T-helper 1 cell treated with Interleukin-12 subunit alpha and Interleukin-12 subunit beta and Interleukin-4 antibody, amounts not matched to agents 30 μg/mL and 1 μg/mL, for 36 hours (primary cell): Measurements from ENCODE around the gene MACROD1.

Experiments used
- H3K27ac Mint-ChIP-seq: one replicate; pipeline ENCODE4 v1.8.0; 2021; ENCODE audit warnings: mild to moderate bottlenecking, mixed read lengths
- H3K27me3 Mint-ChIP-seq: one replicate; pipeline ENCODE4 v1.8.0; 2021; ENCODE audit warnings: low read depth, mixed read lengths
- H3K36me3 Mint-ChIP-seq: one replicate; pipeline ENCODE4 v1.8.0; 2021; ENCODE audit warnings: low read depth, mixed read lengths
- H3K4me1 Mint-ChIP-seq: one replicate; pipeline ENCODE4 v1.8.0; 2021; ENCODE audit warnings: low read depth, mixed read lengths
- H3K4me3 Mint-ChIP-seq: one replicate; pipeline ENCODE4 v1.8.0; 2021; ENCODE audit warnings: mild to moderate bottlenecking, moderate library complexity, mixed read lengths
- H3K9me3 Mint-ChIP-seq: one replicate; pipeline ENCODE4 v1.8.0; 2021; ENCODE audit warnings: mixed read lengths

MACROD1 gene

DNA sequence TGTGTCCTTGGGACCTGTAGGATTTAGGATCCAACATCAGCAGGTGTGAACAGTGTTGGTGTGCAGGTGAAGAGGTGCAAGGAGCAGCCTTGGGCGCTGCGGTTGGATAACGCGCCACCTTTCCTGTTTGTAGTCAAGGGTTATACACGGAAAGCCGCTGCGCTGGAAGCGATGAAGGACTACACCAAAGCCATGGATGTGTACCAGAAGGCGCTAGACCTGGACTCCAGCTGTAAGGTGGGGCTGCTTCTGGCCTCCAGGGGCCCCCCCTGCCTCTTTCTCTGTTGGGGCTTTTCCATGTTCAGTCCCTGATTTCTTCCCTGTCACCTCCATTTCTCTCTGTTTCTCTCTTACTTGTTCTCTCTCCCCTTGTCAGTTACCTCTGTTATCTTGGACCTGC, 37.1 kb upstream of the MACROD1 start:
- no peaks in the 10 kb centered on the region for H3K9me3 Mint-ChIP-seq

GRCh38 chr11:64201543-64201942, 35.6 kb upstream of the MACROD1 start:
- Mint-ChIP-seq H3K36me3 (peaks cover 57% of the 10 kb centered on the region), H3K4me1 (peaks cover 20% of the 10 kb centered on the region), H3K9me3 (no peaks in the 10 kb centered on the region), H3K27ac (no peak overlapping the region), H3K27me3 (no peaks in the 10 kb centered on the region), H3K4me3 (no peak overlapping the region)

More for the DNA sequence above, 37.1 kb upstream of the MACROD1 start:
- Mint-ChIP-seq H3K27me3 (no peaks in the 10 kb centered on the region), H3K4me1 (peaks cover 22% of the 10 kb centered on the region), H3K4me3 (no peak overlapping the region), H3K36me3 (peaks cover 56% of the 10 kb centered on the region), H3K27ac (peak overlapping the region; percentile 3)

DNA sequence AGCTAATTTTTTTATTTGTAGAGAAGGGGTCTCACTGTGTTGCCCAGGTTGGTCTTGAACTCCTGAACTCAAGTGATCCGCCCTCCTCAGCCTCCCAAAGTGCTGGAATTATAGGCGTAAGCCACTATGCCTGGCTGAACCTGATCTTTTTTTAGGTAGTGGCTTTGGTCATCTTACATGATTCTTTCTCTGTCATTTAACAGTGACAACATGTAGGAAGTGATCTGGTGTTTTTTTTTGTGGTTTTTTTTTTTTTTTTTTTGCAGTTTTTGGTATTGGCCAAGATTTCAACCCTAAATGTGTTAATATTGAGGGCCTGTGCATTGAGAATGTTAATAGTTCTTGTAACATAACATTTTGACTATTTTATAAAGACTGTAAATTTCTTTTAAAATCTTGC, 32.6 kb upstream of the MACROD1 start:
- H3K27ac Mint-ChIP-seq = no peak overlapping the region

DNA sequence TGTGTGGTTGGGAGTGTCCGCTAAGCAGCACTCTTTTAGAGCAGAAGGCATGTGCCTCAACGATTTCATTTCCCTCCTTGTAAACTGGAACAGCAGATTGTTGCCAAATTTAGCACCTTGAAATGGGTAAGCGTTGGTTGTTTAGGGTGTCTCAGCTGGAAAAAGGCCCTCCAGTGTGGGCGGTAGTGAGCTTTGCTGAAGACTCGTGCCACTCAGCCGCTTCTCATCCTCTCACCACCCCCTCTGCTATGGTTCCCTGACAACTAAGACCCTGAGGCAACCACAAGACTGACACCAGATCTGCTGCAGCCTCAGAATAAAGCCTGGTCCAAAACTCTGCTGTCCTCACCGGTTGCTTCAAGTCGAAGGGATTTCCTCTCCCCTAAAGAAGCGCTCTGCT, 30.7 kb upstream of the MACROD1 start:
- no peaks in the 10 kb centered on the region for H3K9me3 Mint-ChIP-seq
- no peak overlapping the region for H3K27ac Mint-ChIP-seq
- peaks cover 47% of the 10 kb centered on the region for H3K36me3 Mint-ChIP-seq
- H3K4me1 Mint-ChIP-seq = peaks cover 5% of the 10 kb centered on the region
- H3K27me3 Mint-ChIP-seq = no peaks in the 10 kb centered on the region
- no peak overlapping the region for H3K4me3 Mint-ChIP-seq

More for the DNA sequence above, 32.6 kb upstream of the MACROD1 start:
- Mint-ChIP-seq H3K36me3 (peaks cover 58% of the 10 kb centered on the region), H3K9me3 (no peaks in the 10 kb centered on the region), H3K4me1 (peaks cover 5% of the 10 kb centered on the region), H3K4me3 (no peak overlapping the region), H3K27me3 (no peaks in the 10 kb centered on the region)

- no peaks in the 10 kb centered on the region for H3K9me3 Mint-ChIP-seq
- H3K4me1 Mint-ChIP-seq = peaks cover 17% of the 10 kb centered on the region
- peaks cover 38% of the 10 kb centered on the region for H3K36me3 Mint-ChIP-seq
- H3K4me3 Mint-ChIP-seq = no peak overlapping the region
- no peak overlapping the region for H3K27ac Mint-ChIP-seq
- H3K27me3 Mint-ChIP-seq = no peaks in the 10 kb centered on the region
Observed at GRCh38 chr11:64192434-64192833, 26.5 kb upstream of the MACROD1 start.

GRCh38 chr11:64186492-64187165, 20.7 kb upstream of the MACROD1 start:
- no peak overlapping the region for H3K4me3 Mint-ChIP-seq
- peaks cover 29% of the 10 kb centered on the region for H3K4me1 Mint-ChIP-seq
- no peaks in the 10 kb centered on the region for H3K9me3 Mint-ChIP-seq
- H3K36me3 Mint-ChIP-seq = peaks cover 16% of the 10 kb centered on the region
- H3K27ac Mint-ChIP-seq = no peak overlapping the region
- H3K27me3 Mint-ChIP-seq = no peaks in the 10 kb centered on the region

- Mint-ChIP-seq H3K27ac (peak within 1 kb of the TSS; percentile 99), H3K27me3 (no peaks in the 10 kb centered on the region), H3K36me3 (peaks cover 16% of the 10 kb centered on the region), H3K4me3 (peak within 1 kb of the TSS; percentile 99), H3K4me1 (peaks cover 34% of the 10 kb centered on the region), H3K9me3 (no peaks in the 10 kb centered on the region)
Observed at GRCh38 chr11:64185693-64186491, 20.0 kb upstream of the MACROD1 start, which contains the start of gene STIP1. TSS of gene STIP1 (plus strand) at chr11:64186171. CDS start at chr11:64186262, 91 bp downstream.

- Mint-ChIP-seq H3K4me3 (peak overlapping the region; percentile 99), H3K27ac (peak overlapping the region; percentile 99), H3K36me3 (peaks cover 13% of the 10 kb centered on the region), H3K4me1 (peaks cover 32% of the 10 kb centered on the region), H3K9me3 (no peaks in the 10 kb centered on the region), H3K27me3 (no peaks in the 10 kb centered on the region)
Observed at GRCh38 chr11:64185175-64185692, 19.3 kb upstream of the MACROD1 start.

- Mint-ChIP-seq H3K36me3 (peaks cover 13% of the 10 kb centered on the region), H3K4me1 (peaks cover 27% of the 10 kb centered on the region), H3K4me3 (peak overlapping the region; percentile 60), H3K9me3 (no peaks in the 10 kb centered on the region), H3K27me3 (no peaks in the 10 kb centered on the region), H3K27ac (no peak overlapping the region)
Observed at GRCh38 chr11:64183890-64184289, 18.0 kb upstream of the MACROD1 start.

- Mint-ChIP-seq H3K36me3 (peaks cover 10% of the 10 kb centered on the region), H3K4me1 (peaks cover 37% of the 10 kb centered on the region), H3K4me3 (no peak overlapping the region), H3K27me3 (no peaks in the 10 kb centered on the region), H3K27ac (peak overlapping the region; percentile 20), H3K9me3 (no peaks in the 10 kb centered on the region)
Observed at GRCh38 chr11:64181506-64182411, 15.8 kb upstream of the MACROD1 start.

GRCh38 chr11:64180891-64181290, 15.0 kb upstream of the MACROD1 start:
- Mint-ChIP-seq H3K4me3 (no peak overlapping the region), H3K4me1 (peaks cover 38% of the 10 kb centered on the region), H3K27ac (no peak overlapping the region), H3K36me3 (peaks cover 8% of the 10 kb centered on the region), H3K9me3 (no peaks in the 10 kb centered on the region), H3K27me3 (no peaks in the 10 kb centered on the region)

GRCh38 chr11:64178951-64179639, 13.2 kb upstream of the MACROD1 start:
- H3K9me3 Mint-ChIP-seq = peaks cover 2% of the 10 kb centered on the region

DNA sequence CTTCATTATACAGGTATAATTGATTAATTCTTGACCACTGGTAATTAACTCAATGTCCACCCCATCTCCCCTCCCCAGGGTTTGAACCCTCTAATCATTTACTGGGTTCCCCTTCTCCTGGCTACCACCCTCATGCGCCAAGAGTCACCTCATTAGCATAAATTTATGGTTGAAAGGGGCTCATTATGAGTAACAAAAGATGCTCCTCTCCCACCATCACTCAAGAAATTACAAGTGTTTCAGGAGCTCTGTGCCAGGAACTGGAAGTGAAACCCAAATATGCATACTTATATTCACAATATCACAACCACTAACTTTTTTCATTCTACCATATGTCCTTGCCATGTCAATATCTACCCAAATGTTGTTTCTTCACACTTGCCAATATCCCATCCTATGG, 12.3 kb upstream of the MACROD1 start:
- Mint-ChIP-seq H3K4me3 (no peak overlapping the region), H3K27ac (no peak overlapping the region), H3K4me1 (peaks cover 28% of the 10 kb centered on the region), H3K36me3 (peaks cover 8% of the 10 kb centered on the region), H3K27me3 (no peaks in the 10 kb centered on the region), H3K9me3 (peaks cover 4% of the 10 kb centered on the region)

More at GRCh38 chr11:64178951-64179639, 13.2 kb upstream of the MACROD1 start:
- no peak overlapping the region for H3K27ac Mint-ChIP-seq
- H3K4me1 Mint-ChIP-seq = peaks cover 36% of the 10 kb centered on the region
- no peak overlapping the region for H3K4me3 Mint-ChIP-seq
- peaks cover 10% of the 10 kb centered on the region for H3K36me3 Mint-ChIP-seq
- H3K27me3 Mint-ChIP-seq = no peaks in the 10 kb centered on the region
